Epithelial cell of esophagus (primary cell): ENCODE data around the gene CCDC30.

Source experiments
- DNase-seq: peaks from one replicate; pipeline ENCODE4 v3.0.0; 2010; ENCODE audit warnings: low read depth
- H3K4me3 ChIP-seq: 2 replicates; pipeline ENCODE4 v1.5.1; 2011; ENCODE audit warnings: mild to moderate bottlenecking, low read length, control low read depth
- CTCF ChIP-seq: IDR thresholded peaks from 2 replicates; pipeline ENCODE4 v1.5.1; 2011; ENCODE audit warnings: low read depth, mild to moderate bottlenecking, low read length, control low read depth, inconsistent platforms; ENCODE audit not compliant: insufficient read depth; ENCODE audit errors: missing control alignments

Gene CCDC30

GRCh38 chr1:42449256-42449655, 13.8 kb upstream of the CCDC30 start:
- no peak for TF ChIP-seq CTCF
- no peak overlapping the region for H3K4me3 ChIP-seq

GRCh38 chr1:42450061-42450460, 13.0 kb upstream of the CCDC30 start:
- no peak for TF ChIP-seq CTCF
- DNase-seq: no peak
- no peak overlapping the region for H3K4me3 ChIP-seq

More at GRCh38 chr1:42449256-42449655, 13.8 kb upstream of the CCDC30 start:
- DNase-seq: no peak

- no peak for DNase-seq
- no peak for TF ChIP-seq CTCF
- H3K4me3 ChIP-seq: no peak overlapping the region
Observed at GRCh38 chr1:42453386-42453785, 9.7 kb upstream of the CCDC30 start.

GRCh38 chr1:42454403-42454802, 8.7 kb upstream of the CCDC30 start:
- DNase-seq: no peak
- no peak for TF ChIP-seq CTCF
- H3K4me3 ChIP-seq: no peak overlapping the region

- peak; percentile 89 for DNase-seq
- TF ChIP-seq CTCF: peak; percentile 5
- peak within 1 kb of the TSS; percentile 79 for H3K4me3 ChIP-seq
Observed at GRCh38 chr1:42456010-42456753, 6.9 kb upstream of the CCDC30 start, which contains the start of the genes PPCS and ZMYND12. Gene PPCS (plus strand): TSS chr1:42456543. CDS start chr1:42456566, 23 bp downstream. Gene ZMYND12 (minus strand): TSS chr1:42456022. CDS start chr1:42455997, 25 bp downstream.

GRCh38 chr1:42456754-42457089, 6.4 kb upstream of the CCDC30 start:
- no peak for TF ChIP-seq CTCF
- H3K4me3 ChIP-seq: peak overlapping the region; percentile 79
- peak; percentile 62 for DNase-seq

- DNase-seq: no peak
- H3K4me3 ChIP-seq: no peak overlapping the region
- no peak for TF ChIP-seq CTCF
Observed at GRCh38 chr1:42461196-42461595, 1.9 kb upstream of the CCDC30 start.
